ENCODE data around the gene C6orf132. TPM values are rescaled to one million over a fixed set of nuclear protein-coding genes. Genes with fewer than 3 reads are reported as not detected.

C6orf132 gene
- 0.53 TPM for total RNA-seq
- polyA plus RNA-seq (ENCODE audit: insufficient read depth in 1 of 8, insufficient read length in 8 of 8, low replicate concordance in 1 of 8): 1 to 10 TPM in 2 of 8 donors, under 1 TPM in 6; 0.33 to 2.3 (median 0.68) TPM
- long read RNA-seq, donor 1: 0 reads
- long read RNA-seq, donor 2: 0 reads
- long read RNA-seq, donor 3: 0 reads
- long read RNA-seq, donor 4: 0 reads
- long read RNA-seq, donor 5: 0 reads
- long read RNA-seq, donor 6: 0 reads
- long read RNA-seq, donor 7: 0 reads
- long read RNA-seq, donor 8: 0 reads
- long read RNA-seq, donor 9: 0 reads
- long read RNA-seq, donor 10: 0 reads
- long read RNA-seq, donor 11: 0 reads

- Histone ChIP-seq H3K27ac (ENCODE audit: low read length) (no peak within 1 kb of the TSS), H3K36me3 (ENCODE audit: control insufficient read depth, insufficient read depth, low read length) (no peaks in the 10 kb centered on the region), H3K4me3 (ENCODE audit: low read length) (peak within 1 kb of the TSS; percentile 37), H3K4me1 (ENCODE audit: control insufficient read depth, insufficient read depth, low read length) (peaks cover 14% of the 10 kb centered on the region), H3K27me3 (ENCODE audit: control insufficient read depth, insufficient read depth, low read length) (peaks cover 32% of the 10 kb centered on the region), H3K9me3 (replicated peaks; ENCODE audit: control insufficient read depth, low read depth, low read length) (no peaks in the 10 kb centered on the region)
- no peak for DNase-seq
- under 1% methylated on average over 51 of the region's 60 CpGs for WGBS (ENCODE audit: insufficient coverage)
Observed at GRCh38 chr6:42142118-42142835, at the start of gene C6orf132. TSS of gene C6orf132 (minus strand) at chr6:42142620. CDS start at chr6:42142444, 176 bp downstream.

- peaks cover 4% of the 10 kb centered on the region for H3K4me1 ChIP-seq (ENCODE audit: control insufficient read depth, insufficient read depth, low read length)
- no CpG with 5 or more reads among the region's 5 CpGs for WGBS (ENCODE audit: insufficient coverage)
- H3K36me3 ChIP-seq (ENCODE audit: control insufficient read depth, insufficient read depth, low read length): no peaks in the 10 kb centered on the region
- peak overlapping the region; percentile 31 for H3K27ac ChIP-seq (ENCODE audit: low read length)
- DNase-seq: peak; percentile 39
- H3K4me3 ChIP-seq (ENCODE audit: low read length): no peak overlapping the region
- H3K27me3 ChIP-seq (ENCODE audit: control insufficient read depth, insufficient read depth, low read length): no peaks in the 10 kb centered on the region
- H3K9me3 ChIP-seq (replicated peaks; ENCODE audit: control insufficient read depth, low read depth, low read length): no peaks in the 10 kb centered on the region
Observed at GRCh38 chr6:42190554-42191183, 48.2 kb upstream of the C6orf132 start.

- WGBS (ENCODE audit: insufficient coverage): 95% methylated on average over 3 of the region's 6 CpGs
- DNase-seq: no peak
- H3K27ac ChIP-seq (ENCODE audit: low read length): no peak overlapping the region
- H3K27me3 ChIP-seq (ENCODE audit: control insufficient read depth, insufficient read depth, low read length): no peaks in the 10 kb centered on the region
- no peaks in the 10 kb centered on the region for H3K9me3 ChIP-seq (replicated peaks; ENCODE audit: control insufficient read depth, low read depth, low read length)
- peaks cover 4% of the 10 kb centered on the region for H3K4me1 ChIP-seq (ENCODE audit: control insufficient read depth, insufficient read depth, low read length)
- H3K36me3 ChIP-seq (ENCODE audit: control insufficient read depth, insufficient read depth, low read length): no peaks in the 10 kb centered on the region
- H3K4me3 ChIP-seq (ENCODE audit: low read length): no peak overlapping the region
Observed at GRCh38 chr6:42188406-42188805, 46.0 kb upstream of the C6orf132 start.

DNA sequence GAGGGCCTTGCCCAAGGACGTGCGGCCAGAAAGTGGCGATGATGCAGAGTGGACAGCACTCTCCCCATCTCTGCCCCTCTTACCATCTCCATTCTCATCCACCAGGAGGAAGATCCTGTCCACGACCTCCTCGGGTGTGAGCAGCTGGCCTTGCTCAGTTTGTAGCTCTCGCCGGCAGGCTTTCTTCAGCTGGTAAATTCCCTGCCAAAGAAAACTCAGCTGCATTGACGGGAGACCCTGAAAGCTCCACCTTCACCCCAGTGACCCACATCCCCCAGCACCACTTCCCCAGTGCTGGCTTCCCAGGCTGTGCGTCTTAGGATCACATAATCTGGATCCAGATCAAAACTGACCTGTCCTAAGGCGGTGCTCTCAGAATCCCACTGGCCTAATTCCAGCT lies 43.2 kb upstream of the C6orf132 start:
- no peak overlapping the region for H3K4me3 ChIP-seq (ENCODE audit: low read length)
- WGBS (ENCODE audit: insufficient coverage): 47% methylated on average over 9 of the region's 10 CpGs
- H3K27ac ChIP-seq (ENCODE audit: low read length): no peak overlapping the region
- no peaks in the 10 kb centered on the region for H3K9me3 ChIP-seq (replicated peaks; ENCODE audit: control insufficient read depth, low read depth, low read length)
- H3K4me1 ChIP-seq (ENCODE audit: control insufficient read depth, insufficient read depth, low read length): no peaks in the 10 kb centered on the region
- DNase-seq: peak; percentile 16
- no peaks in the 10 kb centered on the region for H3K36me3 ChIP-seq (ENCODE audit: control insufficient read depth, insufficient read depth, low read length)
- H3K27me3 ChIP-seq (ENCODE audit: control insufficient read depth, insufficient read depth, low read length): no peaks in the 10 kb centered on the region

GRCh38 chr6:42184475-42184874 lies 42.1 kb upstream of the C6orf132 start:
- DNase-seq: no peak
- 68% methylated on average over 2 of the region's 4 CpGs for WGBS (ENCODE audit: insufficient coverage)
- no peak overlapping the region for H3K27ac ChIP-seq (ENCODE audit: low read length)

GRCh38 chr6:42182101-42182500 lies 39.7 kb upstream of the C6orf132 start:
- peaks cover 5% of the 10 kb centered on the region for H3K4me1 ChIP-seq (ENCODE audit: control insufficient read depth, insufficient read depth, low read length)
- H3K9me3 ChIP-seq (replicated peaks; ENCODE audit: control insufficient read depth, low read depth, low read length): no peaks in the 10 kb centered on the region
- H3K4me3 ChIP-seq (ENCODE audit: low read length): no peak overlapping the region
- no peak for DNase-seq
- H3K27ac ChIP-seq (ENCODE audit: low read length): no peak overlapping the region
- peaks cover 7% of the 10 kb centered on the region for H3K27me3 ChIP-seq (ENCODE audit: control insufficient read depth, insufficient read depth, low read length)
- 85% methylated on average over 1 of the region's 5 CpGs for WGBS (ENCODE audit: insufficient coverage)
- no peaks in the 10 kb centered on the region for H3K36me3 ChIP-seq (ENCODE audit: control insufficient read depth, insufficient read depth, low read length)

More at GRCh38 chr6:42184475-42184874, 42.1 kb upstream of the C6orf132 start:
- Histone ChIP-seq H3K27me3 (ENCODE audit: control insufficient read depth, insufficient read depth, low read length) (no peaks in the 10 kb centered on the region), H3K36me3 (ENCODE audit: control insufficient read depth, insufficient read depth, low read length) (no peaks in the 10 kb centered on the region), H3K4me3 (ENCODE audit: low read length) (no peak overlapping the region), H3K9me3 (replicated peaks; ENCODE audit: control insufficient read depth, low read depth, low read length) (no peaks in the 10 kb centered on the region), H3K4me1 (ENCODE audit: control insufficient read depth, insufficient read depth, low read length) (no peaks in the 10 kb centered on the region)

- Histone ChIP-seq H3K36me3 (ENCODE audit: control insufficient read depth, insufficient read depth, low read length) (no peaks in the 10 kb centered on the region), H3K27ac (ENCODE audit: low read length) (no peak overlapping the region), H3K9me3 (replicated peaks; ENCODE audit: control insufficient read depth, low read depth, low read length) (no peaks in the 10 kb centered on the region), H3K4me3 (ENCODE audit: low read length) (no peak overlapping the region), H3K4me1 (ENCODE audit: control insufficient read depth, insufficient read depth, low read length) (peaks cover 5% of the 10 kb centered on the region), H3K27me3 (ENCODE audit: control insufficient read depth, insufficient read depth, low read length) (peaks cover 7% of the 10 kb centered on the region)
- no peak for DNase-seq
- 79% methylated on average over 2 of the region's 3 CpGs for WGBS (ENCODE audit: insufficient coverage)
Observed at GRCh38 chr6:42179945-42180313, 37.5 kb upstream of the C6orf132 start.

GRCh38 chr6:42179261-42179944 lies 37.0 kb upstream of the C6orf132 start:
- no peak for DNase-seq
- peaks cover 7% of the 10 kb centered on the region for H3K27me3 ChIP-seq (ENCODE audit: control insufficient read depth, insufficient read depth, low read length)
- H3K4me3 ChIP-seq (ENCODE audit: low read length): no peak overlapping the region
- no peaks in the 10 kb centered on the region for H3K36me3 ChIP-seq (ENCODE audit: control insufficient read depth, insufficient read depth, low read length)
- no peaks in the 10 kb centered on the region for H3K9me3 ChIP-seq (replicated peaks; ENCODE audit: control insufficient read depth, low read depth, low read length)
- WGBS (ENCODE audit: insufficient coverage): 73% methylated on average over 7 of the region's 20 CpGs
- peaks cover 5% of the 10 kb centered on the region for H3K4me1 ChIP-seq (ENCODE audit: control insufficient read depth, insufficient read depth, low read length)
- no peak overlapping the region for H3K27ac ChIP-seq (ENCODE audit: low read length)

DNA sequence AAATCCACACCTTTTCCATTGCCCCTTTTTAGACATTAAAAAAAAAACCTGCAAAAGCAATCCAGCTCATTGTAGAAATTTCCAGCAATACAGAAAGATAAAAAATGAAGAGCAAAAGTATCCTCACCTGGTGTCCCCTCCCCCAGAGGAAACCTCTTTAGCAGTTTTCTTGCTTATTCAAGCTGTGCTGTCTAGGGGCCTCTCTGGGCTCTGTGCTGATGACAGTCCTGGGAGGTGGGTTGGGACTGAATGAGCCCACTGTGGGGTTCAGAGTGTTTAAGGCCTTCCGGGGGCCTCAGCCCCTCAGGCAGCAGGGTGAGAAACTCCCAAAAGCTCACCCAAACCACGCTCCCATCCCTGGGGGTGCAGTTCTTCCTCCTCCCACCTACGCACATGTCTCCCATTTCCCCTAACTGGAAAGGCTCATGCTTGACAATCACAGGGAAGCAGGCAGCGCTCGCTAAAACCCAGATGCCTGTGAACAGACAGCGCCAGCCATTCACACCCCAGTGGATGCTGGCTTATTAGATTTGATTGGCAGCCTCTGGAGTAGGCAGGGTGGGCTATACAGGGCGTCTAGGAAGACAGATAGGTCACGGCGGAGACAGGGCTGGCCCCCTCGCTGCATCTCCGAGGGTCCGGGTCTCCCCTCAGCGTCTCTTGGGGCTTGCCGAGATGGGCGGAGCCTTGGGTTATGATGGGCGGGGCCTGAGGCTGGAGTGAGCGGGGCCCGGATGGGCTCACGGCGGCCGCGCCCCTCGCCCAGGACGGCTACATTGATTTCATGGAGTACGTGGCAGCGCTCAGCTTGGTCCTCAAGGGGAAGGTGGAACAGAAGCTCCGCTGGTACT lies 35.3 kb upstream of the C6orf132 start:
- H3K36me3 ChIP-seq (ENCODE audit: control insufficient read depth, insufficient read depth, low read length): no peaks in the 10 kb centered on the region
- H3K9me3 ChIP-seq (replicated peaks; ENCODE audit: control insufficient read depth, low read depth, low read length): no peaks in the 10 kb centered on the region
- peaks cover 5% of the 10 kb centered on the region for H3K4me1 ChIP-seq (ENCODE audit: control insufficient read depth, insufficient read depth, low read length)
- no peak overlapping the region for H3K27ac ChIP-seq (ENCODE audit: low read length)
- no peak for DNase-seq
- H3K4me3 ChIP-seq (ENCODE audit: low read length): no peak overlapping the region
- WGBS (ENCODE audit: insufficient coverage): 5% methylated on average over 25 of the region's 27 CpGs
- H3K27me3 ChIP-seq (ENCODE audit: control insufficient read depth, insufficient read depth, low read length): peaks cover 7% of the 10 kb centered on the region

Measured in muscle of leg (tissue), 16 donors.